ENCODE data around the gene FAM47E. TPM values are rescaled to one million over a fixed set of nuclear protein-coding genes. Genes with fewer than 3 reads are reported as not detected.

FAM47E gene
- total and polyA plus RNA-seq, 7 donors = 1.7 to 6.0 (median 2.6) TPM

GRCh38 chr4:76206222-76206942 is 45.1 kb upstream of the FAM47E start:
- WGBS, 2 donors = 76 to 84% methylated on average over 7 of the region's 7 CpGs
- Histone ChIP-seq H3K27ac (peak overlapping the region; percentile 93 to 99 (median 96)), H3K4me3 (no peak overlapping the region), H3K4me1 (peaks cover 0 to 99% (median 88%) of the 10 kb centered on the region in 4 donors), H3K36me3 (no peaks in the 10 kb centered on the region), H3K9me3 (no peaks in the 10 kb centered on the region), H3K27me3 (no peaks in the 10 kb centered on the region)
- TF ChIP-seq POLR2A (IDR thresholded peaks at IDR 0.05) (no peak), CTCF (IDR thresholded peaks at IDR 0.05) (no peak), EP300 (IDR thresholded peaks at IDR 0.05) (no peak), POLR2AphosphoS5 (IDR thresholded peaks at IDR 0.05) (no peak)
- intact Hi-C loops (cut with DNase I) = no loop called here
- DNase-seq = no peak

- Histone ChIP-seq H3K9me3 (no peaks in the 10 kb centered on the region), H3K27ac (peak overlapping the region; percentile 93 to 99 (median 96)), H3K27me3 (no peaks in the 10 kb centered on the region), H3K4me1 (peaks cover 0 to 99% (median 94%) of the 10 kb centered on the region in 4 donors), H3K4me3 (no peak overlapping the region), H3K36me3 (no peaks in the 10 kb centered on the region)
- TF ChIP-seq POLR2AphosphoS5 (IDR thresholded peaks at IDR 0.05) (no peak), EP300 (IDR thresholded peaks at IDR 0.05) (no peak), POLR2A (IDR thresholded peaks at IDR 0.05) (no peak), CTCF (IDR thresholded peaks at IDR 0.05) (no peak)
- no peak for DNase-seq
- intact Hi-C loops (cut with DNase I) = loop anchor here (1.0 kb wide), 1 partner anchor 9 kb away; no protein-coding TSS in a partner anchor
Observed at GRCh38 chr4:76207549-76207948, 44.0 kb upstream of the FAM47E start.

- TF ChIP-seq EP300 (IDR thresholded peaks at IDR 0.05) (no peak), POLR2AphosphoS5 (IDR thresholded peaks at IDR 0.05) (peak; percentile 62 to 90 (median 70))
- intact Hi-C loops (cut with DNase I) = no loop called here
- Histone ChIP-seq H3K9me3 (no peaks in the 10 kb centered on the region), H3K4me1 (peaks cover 0 to 96% (median 93%) of the 10 kb centered on the region in 4 donors), H3K36me3 (no peaks in the 10 kb centered on the region), H3K27me3 (no peaks in the 10 kb centered on the region), H3K27ac (peak overlapping the region; percentile 93 to 99 (median 96)), H3K4me3 (peak overlapping the region; percentile 9 to 30 (median 28))
- WGBS, 2 donors = 16 to 24% methylated on average over 9 of the region's 9 CpGs
- peak; percentile 93 for DNase-seq
Observed at GRCh38 chr4:76208005-76208765, 43.3 kb upstream of the FAM47E start.

GRCh38 chr4:76209881-76210280 is 41.6 kb upstream of the FAM47E start:
- peak overlapping the region; percentile 93 to 99 (median 96) for H3K27ac ChIP-seq
- no peaks in the 10 kb centered on the region for H3K36me3 ChIP-seq
- WGBS, 2 donors = 63 to 85% methylated on average over 4 of the region's 4 CpGs
- no peak overlapping the region for H3K4me3 ChIP-seq
- TF ChIP-seq CTCF (IDR thresholded peaks at IDR 0.05) (no peak), POLR2A (IDR thresholded peaks at IDR 0.05) (no peak), EP300 (IDR thresholded peaks at IDR 0.05) (no peak), POLR2AphosphoS5 (IDR thresholded peaks at IDR 0.05) (no peak)
- no peaks in the 10 kb centered on the region for H3K27me3 ChIP-seq
- intact Hi-C loops (cut with DNase I) = loop anchor here (5.0 to 10.0 kb wide), 3 partner anchors 42 to 865 kb away; partner anchors contain the start of genes CCNI and FAM47E
- DNase-seq = no peak
- H3K9me3 ChIP-seq = no peaks in the 10 kb centered on the region
- peaks cover 0 to 88% (median 86%) of the 10 kb centered on the region in 4 donors for H3K4me1 ChIP-seq

GRCh38 chr4:76210452-76210851 is 41.1 kb upstream of the FAM47E start:
- TF ChIP-seq CTCF (IDR thresholded peaks at IDR 0.05) (no peak), POLR2AphosphoS5 (IDR thresholded peaks at IDR 0.05) (no peak), EP300 (IDR thresholded peaks at IDR 0.05) (no peak), POLR2A (IDR thresholded peaks at IDR 0.05) (no peak)
- Histone ChIP-seq H3K36me3 (no peaks in the 10 kb centered on the region), H3K27ac (peak overlapping the region; percentile 93 to 99 (median 96)), H3K4me1 (peaks cover 0 to 85% (median 82%) of the 10 kb centered on the region in 4 donors), H3K27me3 (no peaks in the 10 kb centered on the region), H3K4me3 (peak overlapping the region in 2 of 4 donors; percentile 76 to 79), H3K9me3 (no peaks in the 10 kb centered on the region)
- WGBS, 2 donors = 56 to 66% methylated on average over 4 of the region's 4 CpGs
- intact Hi-C loops (cut with DNase I) = loop anchor here (5.0 to 10.0 kb wide), 3 partner anchors 42 to 864 kb away; partner anchors contain the start of genes CCNI and FAM47E
- DNase-seq = no peak
